HCT116 (cell line): ENCODE data around the gene TRIM41. TPM values are rescaled to one million over a fixed set of nuclear protein-coding genes. Genes with fewer than 3 reads are reported as not detected.

Source experiments
- ATAC-seq: fragments of 200-7000 bp; cut with Tn5 transposase; 2 replicates; pipeline ENCODE4 v1.9.1; 2020; ENCODE audit warnings: mild to moderate bottlenecking, moderate library complexity
- BruUV-seq: library from RNA; stranded (reverse); fragments of 400-500 nt; replicated peaks from 2 replicates; lab custom pipeline; 2021; lab: Mats Ljungman, UMichigan
- CTCF ChIA-PET: fragments of 300-600 bp; sonication (Branson Sonifier 250); formaldehyde crosslinking; loops from one replicate; lab custom pipeline; 2021; ENCODE audit warnings: antibody characterized with exemption; lab: Charles Lee
- POLR2A ChIA-PET: fragments of 300-600, 350-600 bp; sonication (Branson Sonifier 250); formaldehyde crosslinking; loops from one replicate; lab custom pipeline; 2021; ENCODE audit warnings: antibody characterized with exemption; lab: Charles Lee
- RAD21 ChIA-PET, 2 experiments: fragments of 300-600 bp; sonication (Branson Sonifier 250); formaldehyde crosslinking; loops; one replicate each; lab custom pipeline; 2023; ENCODE audit warnings: low total read pairs in 2 of 2; ENCODE audit not compliant: uncharacterized antibody in 2 of 2, unreplicated experiment in 2 of 2, low non-redundant PET in 1 of 2; lab: Charles Lee
- DNase-seq: peaks from one replicate; pipeline ENCODE4 v3.0.0-alpha.2; 2010; ENCODE audit warnings: low read depth, low spot score
- H2AFZ ChIP-seq: fragments of 200-600 bp; shearing (Covaris generic), sonication (generic); 2 replicates; pipeline ENCODE4 v1.6.1; 2017; ENCODE audit warnings: low read depth, mixed run types, mixed read lengths, antibody characterized with exemption, low read length; ENCODE audit not compliant: poor library complexity, severe bottlenecking
- H3K27ac ChIP-seq: 2 replicates; pipeline ENCODE4 v1.5.1; 2012; ENCODE audit warnings: low read depth, low read length
- H3K27me3 ChIP-seq: fragments of 200-600 bp; sonication (generic); 2 replicates; pipeline ENCODE4 v1.6.1; 2016; ENCODE audit warnings: mixed run types, low read length, mixed read lengths; ENCODE audit not compliant: insufficient read depth
- H3K36me3 ChIP-seq, 2 experiments: fragments of 200-500 bp in 1 of 2; fragments of 200-600 bp in 1 of 2; sonication (Bioruptor generic) in 1 of 2; sonication (generic) in 1 of 2; 2 replicates each; pipeline versions ENCODE4 v1.5.1 to v1.6.1; 2014 to 2016; ENCODE audit warnings: low read length in 2 of 2, inconsistent platforms in 1 of 2, mixed read lengths in 1 of 2, mixed run types in 1 of 2; ENCODE audit not compliant: insufficient read depth in 2 of 2, control insufficient read depth in 1 of 2
- H3K4me1 ChIP-seq, 2 experiments: fragments of 200-600 bp in 1 of 2; sonication (generic) in 1 of 2; 2 replicates each; pipeline versions ENCODE4 v1.5.1 to v1.6.1; 2012 to 2017; ENCODE audit warnings: low read length in 2 of 2, inconsistent platforms in 1 of 2, mild to moderate bottlenecking in 1 of 2, mixed read lengths in 1 of 2, mixed run types in 1 of 2, moderate library complexity in 1 of 2; ENCODE audit not compliant: insufficient read depth in 2 of 2, control insufficient read depth in 1 of 2
- H3K4me2 ChIP-seq: fragments of 200-600 bp; sonication (generic); 2 replicates; pipeline ENCODE4 v1.6.1; 2017; ENCODE audit warnings: mixed run types, low read length, mixed read lengths
- H3K4me3 ChIP-seq, 2 experiments: fragments of 200-600 bp in 1 of 2; sonication (generic) in 1 of 2; replicated peaks in 1 of 2; 2 replicates each; pipeline ENCODE4 v1.5.1; 2011 to 2016; ENCODE audit warnings: low read length in 2 of 2, control low read depth in 1 of 2, low read depth in 1 of 2, mild to moderate bottlenecking in 1 of 2, mixed read lengths in 1 of 2, mixed run types in 1 of 2
- H3K79me2 ChIP-seq: fragments of 200-600 bp; sonication (generic); 2 replicates; pipeline ENCODE4 v1.6.1; 2017; ENCODE audit warnings: mild to moderate bottlenecking, mixed run types, low read length, moderate library complexity, mixed read lengths; ENCODE audit not compliant: insufficient read depth
- H3K9ac ChIP-seq: fragments of 200-600 bp; sonication (generic); 2 replicates; pipeline ENCODE4 v1.6.1; 2016; ENCODE audit warnings: low read length, mixed read lengths
- H3K9me2 ChIP-seq: fragments of 200-600 bp; sonication (generic), shearing (Covaris generic); 2 replicates; pipeline ENCODE4 v1.6.1; 2017; ENCODE audit warnings: mixed run types, mild to moderate bottlenecking, moderate library complexity; ENCODE audit not compliant: insufficient read depth
- H3K9me3 ChIP-seq, 2 experiments: fragments of 200-500 bp in 1 of 2; fragments of 200-600 bp in 1 of 2; sonication (Bioruptor generic) in 1 of 2; sonication (generic) in 1 of 2; 2 replicates each; pipeline ENCODE4 v1.6.1; 2014 to 2017; ENCODE audit warnings: low read length in 2 of 2, mixed read lengths in 2 of 2, inconsistent platforms in 1 of 2, low read depth in 1 of 2, mild to moderate bottlenecking in 1 of 2, mixed run types in 1 of 2, moderate library complexity in 1 of 2; ENCODE audit not compliant: control insufficient read depth in 1 of 2, insufficient read depth in 1 of 2
- H4K20me1 ChIP-seq: fragments of 200-600 bp; sonication (generic), shearing (Covaris generic); 2 replicates; pipeline ENCODE4 v1.6.1; 2017; ENCODE audit warnings: mixed run types, mild to moderate bottlenecking, moderate library complexity; ENCODE audit not compliant: insufficient read depth
- CEBPB ChIP-seq: IDR thresholded peaks from 2 replicates; pipeline ENCODE4 v1.6.1; 2012; ENCODE audit warnings: low read depth
- EGR1 ChIP-seq: IDR thresholded peaks from 2 replicates; pipeline ENCODE4 v1.6.1; 2012; ENCODE audit warnings: low read depth
- TCF7L2 ChIP-seq: IDR thresholded peaks from 2 replicates; pipeline ENCODE4 v1.7.0; 2011; ENCODE audit warnings: borderline replicate concordance, inconsistent platforms; ENCODE audit not compliant: insufficient read depth, insufficient read length; ENCODE audit errors: extremely low read depth
- YY1 ChIP-seq: IDR thresholded peaks from 2 replicates; pipeline ENCODE4 v1.6.1; 2011; ENCODE audit warnings: low read length, low read depth, moderate library complexity, mild to moderate bottlenecking; ENCODE audit not compliant: insufficient replicate concordance; ENCODE audit errors: extremely low read depth
- ZBTB33 ChIP-seq: IDR thresholded peaks from 2 replicates; pipeline ENCODE4 v1.6.1; 2011; ENCODE audit warnings: mild to moderate bottlenecking, low read length, moderate library complexity; ENCODE audit not compliant: insufficient replicate concordance; ENCODE audit errors: extremely low read depth
- intact Hi-C: fragments of 100-400 bp; cut with micrococcal nuclease; formaldehyde crosslinking; loops from 2 replicates; pipeline ENCODE4 v1.10.0; 2022
- total RNA-seq: library from RNA; stranded (reverse); gene quantifications from one replicate; pipeline ENCODE4 v1.2.1, GENCODE V29; 2021; ENCODE audit not compliant: unreplicated experiment

TRIM41 gene
- total RNA-seq, 1 experiment from 2014 or later, result 51.8 TPM

- DNase-seq, result no peak
- Histone ChIP-seq H3K9ac (peak overlapping the region; percentile 88), H3K27me3 (no peaks in the 10 kb centered on the region), H3K9me2 (no peaks in the 10 kb centered on the region), H3K4me2 (peak overlapping the region; percentile 100), H3K4me3 (peak overlapping the region; percentile 94 to 100), H3K4me1 (peaks cover 22 to 47% of the 10 kb centered on the region in 2 experiments)
- RAD21 ChIA-PET, result interaction anchor here in 1 of 2 experiments (0.5 kb wide), 1 partner anchor 1012 kb away, joined by 4 read pairs; no protein-coding TSS in a partner anchor
- CTCF ChIA-PET, result interaction anchor here (0.9 kb wide), 1 partner anchor 34 kb away, joined by 3 read pairs; no protein-coding TSS in a partner anchor
- no peak for TF ChIP-seq CEBPB
- TF ChIP-seq ZBTB33, result no peak
- TF ChIP-seq EGR1, result no peak
- TF ChIP-seq TCF7L2, result no peak
- no peak for TF ChIP-seq YY1
- TF ChIP-seq, all 23 proteins: peak for 0
- intact Hi-C loops, result loop anchor here (1.0 to 5.0 kb wide), 4 partner anchors 16 to 50 kb away; no protein-coding TSS in a partner anchor
- BruUV-seq, result TSS peak; percentile 78
- Histone ChIP-seq H3K9me3 (no peaks in the 10 kb centered on the region), H4K20me1 (no peaks in the 10 kb centered on the region), H3K79me2 (peaks cover 34% of the 10 kb centered on the region), H3K36me3 (peaks cover 4 to 5% of the 10 kb centered on the region in 2 experiments; a peak in 2 of 4 replicates), H3K27ac (peak overlapping the region; percentile 92), H2AFZ (peak overlapping the region; percentile 79)
- peak; percentile 7 for ATAC-seq
- POLR2A ChIA-PET, result interaction anchor here (1.0 to 2.8 kb wide), 6 partner anchors 15 to 49 kb away, joined by 3 to 22 read pairs (median 4); partner anchors contain the start of gene TRIM7
Observed at GRCh38 chr5:181222630-181223057, 437 bp upstream of the TRIM41 start.
